ES-I3 (cell line): Measurements from ENCODE around the gene DCTD.

Experiments
- H3K36me3 ChIP-seq: 2 replicates; pipeline ENCODE4 v1.6.1; 2013; ENCODE audit warnings: mild to moderate bottlenecking, low read length, control low read depth, moderate library complexity; ENCODE audit not compliant: insufficient read depth
- H3K4me1 ChIP-seq: 2 replicates; pipeline ENCODE4 v1.6.1; 2013; ENCODE audit warnings: mild to moderate bottlenecking, control low read depth, low read length; ENCODE audit not compliant: insufficient read depth
- H3K9ac ChIP-seq: 2 replicates; pipeline ENCODE4 v1.6.1; 2013; ENCODE audit warnings: low read depth, mild to moderate bottlenecking, low read length, moderate library complexity
- H3K9me3 ChIP-seq: 2 replicates; pipeline ENCODE4 v1.6.1; 2013; ENCODE audit warnings: mild to moderate bottlenecking, low read length, moderate library complexity; ENCODE audit not compliant: control insufficient read depth, insufficient read depth

DCTD gene

DNA sequence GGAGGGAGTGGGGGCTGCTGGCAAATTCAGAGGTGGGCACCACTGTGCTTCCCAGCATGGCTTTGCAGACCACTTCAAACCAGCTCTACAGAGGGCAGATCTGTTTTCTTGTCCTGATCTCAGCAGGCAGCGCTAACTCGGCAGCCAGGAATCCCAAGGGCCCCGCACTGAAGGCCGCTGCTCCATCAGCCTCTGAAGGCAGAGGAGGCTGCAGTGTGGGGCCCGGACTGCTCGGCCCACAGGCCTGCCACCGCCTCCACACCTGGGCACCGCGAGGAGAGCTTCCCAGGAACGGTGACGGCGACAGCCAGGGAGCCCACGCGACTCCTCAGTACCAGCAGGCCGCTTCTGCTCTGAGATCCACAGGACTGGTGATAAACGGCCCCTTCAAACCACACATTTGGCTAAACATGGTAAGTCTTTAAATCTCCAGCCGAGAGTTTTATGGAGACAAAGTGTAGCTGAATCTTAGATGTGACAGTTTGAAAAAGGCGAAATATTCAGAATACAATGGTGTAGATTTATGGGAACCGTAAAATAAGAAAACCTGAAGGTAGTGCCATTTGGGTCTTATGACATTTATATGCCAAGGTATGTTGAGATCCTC, 23.6 kb downstream of the DCTD start:
- Histone ChIP-seq H3K9ac (no peak overlapping the region), H3K4me1 (no peaks in the 10 kb centered on the region), H3K36me3 (peaks cover 7% of the 10 kb centered on the region; the same call in 1 of the 2 replicates), H3K9me3 (no peaks in the 10 kb centered on the region)

DNA sequence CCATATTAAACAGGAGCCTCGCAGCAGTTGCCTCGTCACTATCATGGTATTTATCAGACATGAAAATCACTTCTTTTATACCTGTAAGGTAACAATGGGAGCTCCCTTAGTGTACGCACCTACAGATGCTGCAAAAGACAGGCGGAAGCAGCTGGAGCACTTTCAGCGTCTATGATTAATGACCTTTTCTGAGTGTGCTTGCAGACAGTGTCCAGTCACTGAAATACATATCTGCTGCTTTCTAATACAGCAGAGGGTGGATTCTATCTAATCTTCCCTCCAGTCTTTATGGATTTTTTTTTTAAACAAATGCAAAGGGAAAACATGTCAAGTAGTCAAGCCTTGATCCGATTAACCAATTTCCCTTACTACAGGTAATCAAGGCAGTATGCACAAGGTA, 24.1 kb downstream of the DCTD start:
- Histone ChIP-seq H3K4me1 (no peaks in the 10 kb centered on the region), H3K36me3 (peaks cover 9% of the 10 kb centered on the region; the same call in 1 of the 2 replicates), H3K9ac (no peak overlapping the region), H3K9me3 (no peaks in the 10 kb centered on the region)

DNA sequence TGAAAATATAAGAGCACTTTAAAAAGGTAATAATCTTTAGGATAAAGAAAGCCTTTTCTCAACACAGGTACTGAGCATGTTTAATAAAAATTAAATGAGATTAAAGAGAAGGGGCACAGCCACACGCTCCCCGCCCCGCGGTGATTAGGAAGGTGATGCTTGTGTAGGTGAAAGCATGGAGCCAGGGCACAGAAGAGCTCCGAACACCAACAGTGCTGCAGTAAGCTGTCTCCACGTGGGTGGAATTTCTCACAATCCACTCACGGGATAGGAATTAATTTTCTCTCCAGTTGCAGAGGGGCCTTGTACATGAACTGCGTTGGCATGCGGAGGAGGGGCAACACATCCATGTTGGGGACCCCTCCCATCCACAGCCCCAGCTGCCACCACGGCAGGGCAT, 27.0 kb downstream of the DCTD start:
- no peak overlapping the region for H3K9ac ChIP-seq
- no peaks in the 10 kb centered on the region for H3K4me1 ChIP-seq
- peaks cover 10% of the 10 kb centered on the region; the same call in 1 of the 2 replicates for H3K9me3 ChIP-seq
- H3K36me3 ChIP-seq, result peaks cover 14% of the 10 kb centered on the region

DNA sequence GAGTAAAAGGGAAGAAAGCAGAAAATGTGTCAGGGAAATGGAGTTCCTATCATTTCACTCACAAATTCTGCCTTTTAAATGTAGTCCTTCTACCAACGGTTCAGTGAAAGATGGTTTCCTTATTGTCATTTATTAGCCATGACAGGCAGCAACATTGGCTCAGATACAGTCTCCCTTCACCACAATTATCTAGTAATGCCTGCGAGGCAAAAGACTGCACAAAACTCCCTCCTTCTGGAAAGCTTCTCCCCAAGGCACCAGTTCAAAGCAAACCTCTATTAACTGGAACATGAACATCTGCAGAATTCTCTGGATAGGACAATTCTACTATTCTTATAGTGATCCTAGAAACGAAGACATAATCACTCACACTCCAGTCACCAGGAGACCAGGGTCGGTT, 28.3 kb downstream of the DCTD start:
- Histone ChIP-seq H3K4me1 (no peaks in the 10 kb centered on the region), H3K9ac (no peak overlapping the region), H3K9me3 (peaks cover 19% of the 10 kb centered on the region; the same call in 1 of the 2 replicates), H3K36me3 (peaks cover 17% of the 10 kb centered on the region)

DNA sequence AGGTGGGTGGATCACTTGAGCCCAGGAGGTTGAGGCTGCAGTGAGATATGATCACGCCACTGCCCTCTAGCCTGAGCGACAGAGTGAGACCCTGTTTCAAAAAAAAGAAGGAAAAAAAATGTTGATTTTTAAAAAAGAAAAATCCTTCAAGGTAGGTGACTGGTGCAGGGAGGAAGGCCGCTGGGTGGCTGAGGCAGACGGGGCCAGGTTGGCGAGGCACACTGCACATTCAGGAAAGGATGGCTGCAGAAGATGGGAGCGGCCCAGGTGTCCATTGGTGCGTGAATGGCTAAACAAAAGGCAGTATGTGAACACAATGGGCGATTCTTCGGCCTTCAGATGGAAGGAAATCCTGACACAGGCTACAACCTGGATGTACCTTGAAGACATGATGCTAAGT, 30.4 kb downstream of the DCTD start:
- Histone ChIP-seq H3K9me3 (peaks cover 26% of the 10 kb centered on the region; the same call in 1 of the 2 replicates), H3K36me3 (peaks cover 17% of the 10 kb centered on the region), H3K4me1 (no peaks in the 10 kb centered on the region), H3K9ac (no peak overlapping the region)

DNA sequence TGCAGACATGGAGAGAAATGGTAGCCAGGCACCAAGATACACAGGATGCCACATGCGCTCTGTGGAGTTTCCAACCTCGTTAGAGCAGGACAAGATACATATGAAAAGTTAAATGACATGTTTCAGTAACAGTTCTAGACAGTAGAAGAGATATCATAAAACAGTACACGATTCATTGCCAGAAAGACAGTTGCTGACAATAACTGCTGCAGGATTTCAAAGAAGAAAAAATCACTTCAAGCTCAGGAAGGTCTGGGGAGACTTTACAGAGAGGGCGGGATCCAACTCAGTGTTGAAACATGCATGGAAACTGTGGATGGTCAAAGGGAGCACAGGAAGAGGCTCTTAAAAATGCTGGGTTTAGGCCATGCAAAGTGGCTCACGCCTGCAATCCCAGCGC, 31.0 kb downstream of the DCTD start:
- Histone ChIP-seq H3K9me3 (peaks cover 26% of the 10 kb centered on the region; the same call in 1 of the 2 replicates), H3K36me3 (peaks cover 14% of the 10 kb centered on the region), H3K4me1 (no peaks in the 10 kb centered on the region), H3K9ac (no peak overlapping the region)

DNA sequence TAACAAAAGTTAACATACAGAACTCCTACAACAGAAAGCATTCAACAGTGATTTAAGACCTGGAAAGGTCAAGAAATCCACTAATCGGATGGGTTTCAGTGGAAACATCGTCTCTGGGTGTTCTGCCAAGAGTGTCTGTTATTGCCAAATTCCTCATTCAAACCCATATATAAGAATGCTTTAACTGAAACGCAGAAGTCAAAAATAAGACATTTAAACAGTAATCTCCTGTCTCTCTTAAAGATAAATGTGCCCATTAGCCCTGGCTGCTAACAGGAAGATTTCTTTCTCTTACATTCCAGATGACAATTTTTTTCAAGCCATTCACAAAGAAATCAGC, 31.5 kb downstream of the DCTD start:
- Histone ChIP-seq H3K9me3 (peaks cover 26% of the 10 kb centered on the region; the same call in 1 of the 2 replicates), H3K4me1 (no peaks in the 10 kb centered on the region), H3K9ac (no peak overlapping the region), H3K36me3 (peaks cover 14% of the 10 kb centered on the region)

DNA sequence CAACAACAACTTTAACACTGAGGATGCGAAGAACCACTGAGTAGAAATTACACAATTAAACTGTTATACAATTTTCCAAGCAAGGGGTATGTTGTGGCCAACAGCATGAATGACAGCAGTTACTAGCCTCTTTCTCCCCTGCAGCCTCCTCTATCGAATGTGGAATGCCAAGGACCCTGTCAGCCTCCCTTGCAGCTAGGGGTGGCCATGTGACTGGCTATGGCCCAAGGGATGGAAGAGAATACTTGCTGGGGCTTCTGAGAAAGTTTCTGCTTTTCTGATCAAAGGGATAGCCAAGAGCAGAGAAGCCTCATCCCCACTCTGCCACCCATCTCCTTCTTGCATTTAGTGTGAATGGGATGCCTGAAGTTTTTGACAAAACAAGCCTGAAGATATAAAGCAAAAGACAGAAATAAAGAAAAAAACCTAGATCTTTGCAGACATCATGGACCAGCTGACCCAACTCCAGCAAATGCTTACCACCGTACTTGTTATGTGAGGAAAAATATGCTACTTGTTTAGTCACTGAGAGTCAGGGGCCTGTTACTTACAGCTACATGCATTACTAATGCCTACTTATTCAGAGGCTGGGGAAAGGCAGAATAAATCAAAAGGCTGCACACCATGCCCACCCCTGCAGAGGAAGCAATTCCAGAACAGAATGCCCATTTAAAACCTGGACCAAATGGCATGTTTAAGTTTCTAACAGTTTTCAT, 32.0 kb downstream of the DCTD start:
- peaks cover 26% of the 10 kb centered on the region; the same call in 1 of the 2 replicates for H3K9me3 ChIP-seq
- H3K9ac ChIP-seq, result no peak overlapping the region
- peaks cover 12% of the 10 kb centered on the region for H3K36me3 ChIP-seq
- H3K4me1 ChIP-seq, result no peaks in the 10 kb centered on the region

DNA sequence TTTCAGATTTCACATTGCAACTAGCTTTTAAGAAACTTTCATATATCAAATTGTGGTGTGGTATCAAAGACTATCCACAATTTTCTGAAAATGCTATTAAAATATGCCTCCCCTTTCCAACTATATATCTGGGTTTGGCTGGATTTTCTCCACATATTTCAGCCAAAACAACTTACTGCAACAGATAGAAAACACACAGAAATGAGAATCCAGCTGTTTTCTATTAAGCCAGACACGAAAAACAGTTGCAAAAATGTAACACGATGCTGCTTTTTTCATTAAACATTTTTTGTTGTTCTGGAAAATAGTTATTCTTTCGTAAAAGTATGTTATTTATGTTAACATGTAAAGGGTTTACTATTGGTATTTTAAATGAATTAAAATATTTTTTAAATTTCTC, 33.1 kb downstream of the DCTD start:
- H3K36me3 ChIP-seq, result peaks cover 11% of the 10 kb centered on the region
- H3K9me3 ChIP-seq, result peaks cover 26% of the 10 kb centered on the region; the same call in 1 of the 2 replicates
- H3K4me1 ChIP-seq, result no peaks in the 10 kb centered on the region

DNA sequence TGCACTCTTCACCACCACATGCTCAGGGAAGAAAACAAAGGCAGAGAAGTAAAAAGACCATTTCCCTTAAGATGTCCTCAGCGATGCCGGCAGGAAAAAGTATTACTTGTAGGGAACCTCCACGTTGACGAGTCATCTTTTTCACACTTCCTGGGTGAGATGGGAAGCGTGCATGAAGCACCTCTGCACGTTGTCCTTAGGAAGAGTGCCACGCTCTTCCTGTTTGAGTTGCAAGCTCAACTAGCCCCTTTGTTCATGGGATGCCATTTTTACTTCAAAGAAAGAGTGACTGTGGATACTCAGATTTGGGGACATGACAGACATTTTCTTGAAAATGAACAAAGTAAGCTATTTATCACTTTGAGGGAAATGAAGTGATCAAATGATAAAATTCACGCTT, 33.8 kb downstream of the DCTD start:
- no peak overlapping the region for H3K9ac ChIP-seq
- peaks cover 26% of the 10 kb centered on the region; the same call in 1 of the 2 replicates for H3K9me3 ChIP-seq
- no peaks in the 10 kb centered on the region for H3K4me1 ChIP-seq
- peaks cover 8% of the 10 kb centered on the region for H3K36me3 ChIP-seq

More for the DNA sequence above, 33.1 kb downstream of the DCTD start:
- no peak overlapping the region for H3K9ac ChIP-seq

DNA sequence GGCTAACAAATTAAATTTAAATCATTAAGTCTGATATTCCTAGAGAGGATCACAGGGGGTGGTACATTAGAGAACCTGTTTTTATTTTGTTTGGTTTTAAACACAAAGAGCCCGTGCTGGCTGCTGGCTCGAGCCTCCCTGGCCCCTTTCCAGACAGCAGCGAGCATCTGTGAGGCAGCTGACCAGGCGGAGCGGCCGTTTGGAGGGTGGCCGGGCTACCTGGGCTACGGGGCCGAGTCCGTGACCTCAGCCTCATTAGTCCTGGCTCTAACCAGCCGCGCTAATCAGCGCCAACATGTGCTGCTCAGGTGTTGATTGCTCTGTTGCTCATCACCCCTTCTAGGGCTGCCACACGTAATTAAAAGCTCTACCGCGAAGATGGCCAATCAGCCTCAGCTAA, 35.3 kb downstream of the DCTD start:
- Histone ChIP-seq H3K9ac (no peak overlapping the region), H3K36me3 (peaks cover 8% of the 10 kb centered on the region), H3K4me1 (no peaks in the 10 kb centered on the region), H3K9me3 (peaks cover 26% of the 10 kb centered on the region; the same call in 1 of the 2 replicates)

DNA sequence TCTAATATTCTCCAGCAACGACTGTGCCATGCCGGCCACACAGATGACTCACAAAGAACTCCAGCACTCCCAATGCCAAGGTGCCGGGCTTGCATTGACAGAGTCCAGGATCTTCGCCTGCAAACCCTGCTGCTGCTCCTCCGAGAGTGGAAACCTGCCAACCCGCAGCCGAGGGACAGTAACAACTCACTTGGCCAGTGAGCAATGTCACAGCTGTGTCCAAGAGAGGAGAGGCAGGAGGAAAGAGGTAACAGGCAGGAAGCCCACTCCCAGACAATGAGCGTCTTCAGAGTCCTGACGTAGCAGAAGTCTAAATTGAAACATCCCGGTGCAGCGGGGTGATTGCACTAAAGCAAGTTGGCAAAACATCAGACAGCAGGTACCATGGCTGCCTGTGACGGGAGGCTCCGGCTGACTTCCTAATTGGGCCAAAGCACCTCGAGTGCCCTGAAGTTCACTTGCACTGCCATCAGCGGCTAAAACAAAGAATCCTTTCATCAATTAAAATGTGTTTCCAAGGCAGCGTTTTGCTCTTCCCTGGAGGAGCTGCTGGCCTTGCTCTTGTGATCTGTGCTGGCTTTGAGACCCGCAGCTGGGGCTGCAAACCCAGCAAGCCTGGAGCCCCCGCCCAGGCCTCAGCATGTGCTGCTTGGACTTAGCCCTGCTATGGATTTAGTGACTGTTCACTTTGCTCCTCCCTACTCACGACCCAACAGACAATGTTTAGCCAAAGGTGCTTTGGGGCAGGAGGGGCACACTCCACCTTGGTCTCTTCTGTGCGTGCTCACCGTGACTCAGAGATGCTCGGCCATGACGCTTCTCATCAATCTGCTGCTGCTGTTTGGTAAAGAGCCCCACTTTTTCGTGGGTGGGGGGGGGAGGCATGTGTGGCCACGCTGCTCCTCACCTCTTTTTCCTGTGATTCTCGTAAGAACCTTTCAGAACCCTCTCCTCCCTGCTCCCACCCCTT, 36.5 kb downstream of the DCTD start:
- Histone ChIP-seq H3K4me1 (no peaks in the 10 kb centered on the region), H3K9me3 (peaks cover 21% of the 10 kb centered on the region; the same call in 1 of the 2 replicates), H3K9ac (no peak overlapping the region), H3K36me3 (peaks cover 3% of the 10 kb centered on the region; the same call in 1 of the 2 replicates)

DNA sequence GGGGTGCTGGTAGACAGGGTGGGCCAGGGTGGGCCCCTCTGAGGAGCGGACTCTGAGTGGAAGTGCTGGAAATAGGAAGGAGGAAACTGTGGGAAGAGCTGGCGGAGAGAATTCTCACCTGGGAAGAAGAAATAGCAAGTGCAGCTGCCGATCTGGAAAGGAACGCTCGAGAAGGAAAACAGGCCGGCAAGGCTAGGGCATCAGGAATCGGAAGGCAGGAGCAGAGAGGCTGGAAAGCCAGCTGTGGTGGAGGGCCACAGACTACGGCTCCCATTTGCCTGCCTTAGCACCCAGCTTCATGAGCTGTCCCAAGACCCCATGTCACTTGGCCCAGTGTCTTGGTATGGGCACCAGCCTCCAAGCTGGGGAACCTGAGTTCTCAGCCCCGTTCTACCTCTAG, 37.3 kb downstream of the DCTD start:
- Histone ChIP-seq H3K9ac (no peak overlapping the region), H3K36me3 (peaks cover 3% of the 10 kb centered on the region; the same call in 1 of the 2 replicates), H3K9me3 (peaks cover 14% of the 10 kb centered on the region; the same call in 1 of the 2 replicates), H3K4me1 (no peaks in the 10 kb centered on the region)
